Gastroesophageal sphincter (tissue), 3 donors: ENCODE results near the gene FAM151B.

Source experiments
- CTCF ChIP-seq, 4 experiments: fragments of 200-600 bp in 2 of 4; fragments of 450-650 bp in 2 of 4; sonication (generic) in 1 of 4; IDR thresholded peaks; one replicate each; pipeline ENCODE4 v1.5.1; 2017 to 2019; ENCODE audit warnings: antibody characterized with exemption in 4 of 4, mild to moderate bottlenecking in 2 of 4, moderate library complexity in 2 of 4
- EP300 ChIP-seq: sonication (generic); formaldehyde crosslinking; IDR thresholded peaks from one replicate; pipeline ENCODE4 v1.6.1; 2017; ENCODE audit warnings: antibody characterized with exemption, mild to moderate bottlenecking
- POLR2A ChIP-seq, 2 donors: fragments of 450-650 bp; IDR thresholded peaks; one replicate each; pipeline ENCODE4 v1.6.1; 2017; ENCODE audit warnings: antibody characterized with exemption in 2 of 2, mild to moderate bottlenecking in 2 of 2, moderate library complexity in 1 of 2
- POLR2AphosphoS5 ChIP-seq: sonication (generic); formaldehyde crosslinking; IDR thresholded peaks from one replicate; pipeline ENCODE4 v1.6.1; 2017; ENCODE audit warnings: antibody characterized with exemption

- TF ChIP-seq CTCF (IDR thresholded peaks at IDR 0.05) (no peak), POLR2A (IDR thresholded peaks at IDR 0.05) (no peak), POLR2AphosphoS5 (no peak), EP300 (no peak)
These were observed 89.8 kb downstream of the FAM151B start for GRCh38 chr5:80577707-80578106.
